Fibroblast of the aortic adventitia (primary cell): ENCODE measurements around the gene SPOCK1. TPM values are rescaled to one million over a fixed set of nuclear protein-coding genes. Genes with fewer than 3 reads are reported as not detected.

Experiments
- DNase-seq: peaks from one replicate; pipeline ENCODE4 v3.0.0-alpha.2; 2010; ENCODE audit warnings: low read depth
- H3K4me3 ChIP-seq: 2 replicates; pipeline ENCODE4 v1.5.1; 2011; ENCODE audit warnings: low read depth, mild to moderate bottlenecking, control low read depth, low read length, moderate library complexity
- CTCF ChIP-seq: IDR thresholded peaks from 2 replicates; pipeline ENCODE4 v1.5.1; 2011; ENCODE audit warnings: mild to moderate bottlenecking, low read length, control low read depth, inconsistent platforms; ENCODE audit not compliant: insufficient read depth
- small RNA-seq: library from RNA; depleted of rRNA; stranded (forward); fragments of <200 nt; gene quantifications from one replicate; pipeline ENCODE3, GENCODE V24; 2012
- total RNA-seq: library from RNA; depleted of rRNA; stranded (reverse); fragments of >200 nt; gene quantifications from 2 replicates; pipeline ENCODE4 v1.2.3, GENCODE V29; 2012; ENCODE audit warnings: low replicate concordance

Gene SPOCK1
- total RNA-seq, 1 donor: 174 TPM

- DNase-seq: no peak
These were observed 571.6 kb downstream of the SPOCK1 start for GRCh38 chr5:136927571-136927970.

GRCh38 chr5:136926073-136926472, 573.1 kb downstream of the SPOCK1 start:
- no peak for TF ChIP-seq CTCF
- no peak overlapping the region for H3K4me3 ChIP-seq
- no peak for DNase-seq

More at GRCh38 chr5:136927571-136927970, 571.6 kb downstream of the SPOCK1 start:
- no peak for TF ChIP-seq CTCF
- no peak overlapping the region for H3K4me3 ChIP-seq

Small RNA genes within 50 kb of the gene (small RNA-seq; reads per million reads assigned to genes)
- gene RNA5SP193: not detected

Other genes with a start within 250 kb of the SPOCK1 start
- gene KLHL3, start 236.8 kb upstream of the SPOCK1 start, total RNA-seq: 1.3 and 3.0 TPM in 2 replicates